Stimulated activated CD8-positive, alpha-beta memory T cell treated with anti-CD3 and anti-CD28 coated beads, Interleukin-15, amount 100 ng/mL, for 48 hours (primary cell): ENCODE results near the gene CLEC7A.

Source experiments
- DNase-seq, 2 donors: peaks; one replicate each; pipeline ENCODE4 v3.0.0-alpha.2; 2020; ENCODE audit warnings: low read depth in 2 of 2

The CLEC7A gene

GRCh38 chr12:10130042-10130441 is at the start of gene CLEC7A:
Gene CLEC7A, minus strand, starts transcription at chr12:10130199. Its CDS starts 117 bp downstream, at chr12:10130082.
- DNase-seq: no peak

DNA sequence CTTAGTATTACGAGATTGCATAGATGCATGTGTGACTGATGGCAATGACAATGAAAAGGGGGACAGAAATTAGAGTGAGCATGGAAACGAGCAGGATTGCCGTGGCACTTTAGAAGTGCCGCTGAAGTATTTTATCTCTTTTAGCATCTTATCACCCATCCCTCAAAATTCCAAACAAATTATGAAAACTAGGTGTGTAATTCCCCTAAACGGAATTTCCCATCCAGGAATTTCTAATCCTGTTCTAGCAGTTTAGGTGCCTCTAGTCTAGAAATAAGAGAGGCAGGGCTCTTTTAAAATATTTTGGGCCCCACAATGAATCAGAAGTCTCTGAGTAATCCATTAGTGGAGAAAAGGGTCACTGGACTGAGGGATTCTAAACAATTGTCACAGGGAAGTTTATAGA is 49.8 kb upstream of the CLEC7A start:
- DNase-seq: no peak

- DNase-seq: no peak
Measured at GRCh38 chr12:10178821-10179220, 48.8 kb upstream of the CLEC7A start, which contains the start of gene TMEM52B. Gene TMEM52B, plus strand, starts transcription at chr12:10179032. Its CDS starts 543 bp downstream, at chr12:10179575.

- no peak for DNase-seq
Measured at GRCh38 chr12:10175846-10176636, 46.0 kb upstream of the CLEC7A start.

GRCh38 chr12:10174986-10175614 is 45.1 kb upstream of the CLEC7A start:
- DNase-seq: no peak

DNA sequence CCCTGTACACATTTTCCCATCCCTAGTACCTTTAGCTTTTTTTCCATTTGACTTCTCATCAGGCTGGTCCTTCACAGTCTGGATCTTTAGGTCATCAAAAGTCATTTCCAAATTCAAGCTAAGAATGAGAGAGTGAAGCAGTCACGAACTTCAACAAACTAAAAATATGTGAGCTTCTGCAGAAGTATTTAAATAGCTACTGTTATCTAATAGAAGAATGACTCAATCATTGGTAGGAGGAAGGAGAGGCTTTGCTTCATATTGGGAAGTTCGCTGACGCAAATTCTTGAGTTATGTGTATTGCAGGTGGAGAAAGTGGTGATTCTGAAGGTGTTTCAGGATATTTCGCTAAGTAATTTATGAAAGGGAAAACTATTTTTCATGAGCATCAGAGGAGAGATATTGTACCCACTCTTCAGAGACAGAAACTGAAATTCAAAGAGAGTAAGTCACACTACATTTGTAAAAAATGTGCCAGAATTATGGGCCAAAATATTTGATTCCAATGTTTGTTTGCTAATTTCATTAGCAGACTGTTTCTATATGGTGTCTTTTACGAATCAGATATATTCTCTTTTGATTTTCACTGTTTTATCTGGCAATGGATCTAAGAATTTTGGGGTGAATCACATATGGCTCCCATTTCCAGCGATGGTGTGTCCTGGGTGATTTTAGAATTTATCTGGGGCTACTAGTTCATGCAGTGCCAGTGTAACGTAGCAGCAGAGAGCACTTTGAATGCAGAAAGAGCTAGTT is 42.2 kb upstream of the CLEC7A start, which contains the start of gene OLR1:
TSS of gene OLR1 (minus strand) at position 160 of the 756 bp plus-strand sequence. CDS start at position 105, 55 bp downstream.
- DNase-seq: no peak

DNA sequence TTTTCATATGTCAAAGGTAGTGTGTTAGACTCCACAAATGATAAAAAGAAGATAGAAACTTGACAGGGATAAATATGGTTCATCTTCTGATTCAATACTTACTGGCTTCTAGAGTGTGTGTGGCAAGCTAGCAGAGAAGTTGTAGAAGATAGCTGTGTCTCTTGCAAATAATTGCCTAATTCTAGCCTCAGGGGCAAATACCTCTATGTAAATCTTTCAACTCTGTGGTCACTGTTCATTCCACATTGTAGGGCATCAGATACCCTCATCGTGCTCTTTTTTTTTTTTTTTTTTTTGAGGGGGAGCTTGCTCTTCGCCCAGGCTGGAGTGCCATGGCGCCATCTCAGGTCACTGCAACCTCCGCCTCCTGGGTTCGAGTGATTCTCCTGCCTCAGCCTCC is 40.2 kb upstream of the CLEC7A start:
- DNase-seq: no peak

GRCh38 chr12:10169104-10169503 is 39.1 kb upstream of the CLEC7A start:
- DNase-seq: no peak

DNA sequence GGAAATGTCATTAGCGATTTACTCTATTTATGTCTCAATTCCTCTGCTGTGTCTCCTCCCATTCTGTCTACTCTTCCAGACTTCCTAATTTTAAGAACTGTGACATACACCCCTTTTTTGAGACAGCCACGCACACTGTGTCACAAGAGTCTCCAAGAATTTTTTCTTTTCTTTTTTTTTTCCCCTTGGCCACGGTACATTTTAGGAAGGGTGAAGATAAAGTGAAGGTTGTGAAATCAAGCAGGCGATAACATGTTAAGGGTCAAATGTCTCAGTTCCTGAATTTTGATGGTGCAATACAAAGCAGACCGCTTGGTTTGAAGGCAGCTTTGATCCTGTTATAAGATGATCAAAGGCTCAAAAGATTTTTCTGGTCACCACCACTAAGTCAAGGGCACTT is 37.6 kb upstream of the CLEC7A start:
- no peak for DNase-seq

DNA sequence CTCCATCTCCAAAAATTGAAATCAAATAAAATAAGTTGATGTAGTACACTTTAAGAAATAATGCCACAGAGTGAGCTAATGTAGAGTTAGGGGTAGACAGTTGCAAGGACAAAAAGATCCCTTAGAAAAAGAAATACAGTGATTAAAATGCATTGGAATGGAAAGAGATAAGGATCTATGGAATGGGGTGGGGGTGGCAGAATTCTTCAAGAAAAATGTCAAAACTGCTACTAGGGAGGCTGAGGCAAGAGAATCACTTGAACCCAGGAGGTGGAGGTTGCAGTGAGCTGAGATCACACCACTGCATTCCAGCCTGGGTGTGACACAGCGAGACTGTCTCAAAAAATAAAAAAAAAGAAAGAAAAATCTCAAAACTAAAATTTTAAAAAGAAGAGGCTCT is 35.4 kb upstream of the CLEC7A start:
- no peak for DNase-seq

- DNase-seq: no peak
Measured at GRCh38 chr12:10163084-10163483, 33.1 kb upstream of the CLEC7A start.

- no peak for DNase-seq
Measured at GRCh38 chr12:10160617-10161385, 30.8 kb upstream of the CLEC7A start.

- no peak for DNase-seq
Measured at GRCh38 chr12:10159280-10159679, 29.3 kb upstream of the CLEC7A start.

- no peak for DNase-seq
Measured at GRCh38 chr12:10158406-10158805, 28.4 kb upstream of the CLEC7A start.

- no peak for DNase-seq
Measured at GRCh38 chr12:10155966-10156365, 26.0 kb upstream of the CLEC7A start.

DNA sequence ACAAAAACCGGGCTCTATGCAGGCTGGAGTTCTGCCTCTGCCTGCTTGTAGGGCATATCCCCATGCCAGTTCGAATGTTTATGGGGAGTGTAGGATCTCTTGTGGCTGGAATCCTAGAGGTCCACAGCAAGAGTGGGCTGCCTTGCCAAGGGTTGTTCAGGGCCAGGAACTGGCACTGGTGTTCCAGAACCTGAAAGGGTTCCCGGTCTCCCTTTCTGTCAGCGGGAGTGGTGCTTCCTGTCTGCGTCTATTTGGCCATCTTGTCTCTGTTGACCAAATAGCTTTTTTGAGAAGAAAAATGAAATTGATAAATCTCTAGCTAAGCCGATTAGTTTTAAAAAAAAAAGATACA is 24.1 kb upstream of the CLEC7A start:
- DNase-seq: no peak

DNA sequence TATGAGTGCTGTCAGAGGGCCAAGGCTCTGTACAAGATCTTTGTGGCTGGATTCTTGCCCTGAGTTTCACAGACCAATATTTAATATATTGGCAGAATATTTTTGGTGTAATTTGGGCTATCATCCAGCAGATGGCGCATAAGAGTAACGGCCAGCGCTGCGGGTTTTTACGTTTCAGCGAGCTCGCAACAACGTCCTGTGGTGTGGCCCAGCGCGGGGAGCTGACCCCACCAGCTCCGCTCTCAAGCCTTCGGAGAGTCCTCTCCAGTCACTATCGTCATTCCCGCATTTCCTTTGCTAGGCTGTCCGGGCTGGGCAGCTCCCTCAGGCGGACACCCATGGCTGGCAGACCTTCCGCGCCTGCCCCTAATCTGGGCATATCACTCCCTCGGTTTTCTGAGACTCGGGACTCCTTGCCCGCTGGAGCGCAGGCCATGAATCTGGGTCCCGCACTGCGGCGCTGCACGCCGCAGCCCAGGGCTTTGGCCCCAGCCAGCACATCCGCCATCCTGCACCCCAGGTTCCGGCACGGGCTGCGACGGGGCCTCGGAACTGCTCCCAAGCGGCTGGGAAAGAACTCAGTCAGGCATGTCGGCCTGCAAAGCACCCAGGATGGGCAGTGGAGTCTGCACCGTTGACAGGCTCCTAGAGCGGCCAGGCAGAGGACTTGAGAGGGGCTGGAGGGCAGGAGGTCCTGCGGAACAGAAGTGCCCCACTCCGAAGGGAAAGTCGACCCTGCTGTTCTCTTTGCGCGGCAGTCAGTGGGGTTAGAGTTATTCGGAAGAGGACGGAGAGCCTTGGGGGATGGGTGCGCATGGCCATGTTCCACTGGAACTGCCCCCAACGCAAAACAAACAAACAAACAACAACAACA is 23.5 kb upstream of the CLEC7A start:
- DNase-seq: peak; percentile 20 to 25

GRCh38 chr12:10151621-10152020 is 21.6 kb upstream of the CLEC7A start:
- no peak for DNase-seq

DNA sequence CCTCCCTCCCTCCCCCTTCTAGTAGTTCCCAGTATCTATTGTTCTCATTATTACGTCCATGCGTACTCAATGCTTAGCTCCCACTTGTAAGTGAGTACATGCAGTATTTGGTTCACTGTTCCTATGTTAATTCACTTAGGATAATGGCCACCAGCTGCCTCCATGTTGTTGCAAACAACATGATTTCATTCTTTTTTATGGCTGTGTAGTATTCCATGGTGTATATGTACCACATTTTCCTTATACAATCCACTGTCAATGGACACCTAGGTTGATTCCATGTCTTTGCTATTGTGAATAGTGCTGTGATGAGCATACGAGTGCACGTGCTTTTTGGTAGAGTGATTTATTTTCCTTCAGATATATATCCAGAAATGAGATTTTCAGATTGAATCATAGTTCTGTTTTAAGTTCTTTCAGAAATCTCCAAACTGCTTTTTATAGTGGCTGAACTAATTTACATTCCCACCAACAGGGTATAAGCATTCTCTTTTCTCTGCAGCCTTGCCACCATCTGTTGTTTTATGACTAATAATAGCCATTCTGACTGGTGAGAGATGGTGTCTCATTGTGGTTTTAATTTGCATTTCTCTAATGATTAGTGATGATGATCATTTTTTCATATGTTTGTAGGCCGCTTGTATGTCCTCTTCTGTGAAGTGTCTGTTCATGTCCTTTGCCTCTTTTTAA is 17.9 kb upstream of the CLEC7A start:
- no peak for DNase-seq

GRCh38 chr12:10142976-10143589 is 13.1 kb upstream of the CLEC7A start:
- DNase-seq: no peak
